ENCODE results near the gene OOSP4B.

DNA sequence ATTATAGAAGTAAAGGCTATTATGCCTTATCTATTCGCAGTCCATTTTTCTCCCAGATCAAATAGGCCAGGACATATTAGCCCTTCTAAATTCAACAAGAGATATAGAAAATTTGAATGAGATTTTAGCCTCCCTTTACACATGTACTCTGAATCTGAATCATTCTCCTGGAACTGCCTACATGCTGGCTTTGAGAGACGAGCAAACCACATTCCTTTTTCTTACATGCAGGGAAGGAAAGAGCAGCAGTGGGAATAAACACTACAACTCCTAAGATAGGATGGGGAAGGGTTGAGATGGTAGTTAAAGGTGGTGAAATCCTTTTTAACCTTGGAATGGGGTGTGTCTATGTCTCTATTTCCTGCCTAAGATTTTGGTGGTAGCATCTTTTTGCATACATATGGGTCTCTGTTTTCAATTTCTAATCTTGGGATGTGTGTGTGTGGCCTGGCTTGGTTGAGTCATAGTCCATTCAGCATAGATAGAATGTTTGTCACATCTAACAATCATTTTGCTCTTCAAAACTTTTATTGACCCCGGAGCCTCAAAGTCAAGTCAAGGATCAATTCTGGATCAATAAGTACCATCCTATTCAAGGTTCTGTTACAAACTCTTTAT lies 12.1 kb downstream of the OOSP4B start:
- TF ChIP-seq, protein P1, sequence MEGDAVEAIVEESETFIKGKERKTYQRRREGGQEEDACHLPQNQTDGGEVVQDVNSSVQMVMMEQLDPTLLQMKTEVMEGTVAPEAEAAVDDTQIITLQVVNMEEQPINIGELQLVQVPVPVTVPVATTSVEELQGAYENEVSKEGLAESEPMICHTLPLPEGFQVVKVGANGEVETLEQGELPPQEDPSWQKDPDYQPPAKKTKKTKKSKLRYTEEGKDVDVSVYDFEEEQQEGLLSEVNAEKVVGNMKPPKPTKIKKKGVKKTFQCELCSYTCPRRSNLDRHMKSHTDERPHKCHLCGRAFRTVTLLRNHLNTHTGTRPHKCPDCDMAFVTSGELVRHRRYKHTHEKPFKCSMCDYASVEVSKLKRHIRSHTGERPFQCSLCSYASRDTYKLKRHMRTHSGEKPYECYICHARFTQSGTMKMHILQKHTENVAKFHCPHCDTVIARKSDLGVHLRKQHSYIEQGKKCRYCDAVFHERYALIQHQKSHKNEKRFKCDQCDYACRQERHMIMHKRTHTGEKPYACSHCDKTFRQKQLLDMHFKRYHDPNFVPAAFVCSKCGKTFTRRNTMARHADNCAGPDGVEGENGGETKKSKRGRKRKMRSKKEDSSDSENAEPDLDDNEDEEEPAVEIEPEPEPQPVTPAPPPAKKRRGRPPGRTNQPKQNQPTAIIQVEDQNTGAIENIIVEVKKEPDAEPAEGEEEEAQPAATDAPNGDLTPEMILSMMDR (IDR thresholded peaks at IDR 0.05; ENCODE audit: low read length), result no peak
- no peak for TF ChIP-seq EZH2 (optimal IDR thresholded peaks at IDR 0.05; ENCODE audit: low read depth, low read length)

Measured in MM.1S (cell line).